ENCODE measurements around the gene ARHGAP1. TPM values are rescaled to one million over a fixed set of nuclear protein-coding genes. Genes with fewer than 3 reads are reported as not detected.
A peak's percentile ranks its signal among the peaks of the same experiment; 100 is the strongest.

The ARHGAP1 gene
- total and polyA plus RNA-seq, 9 of the 15 experiments (the other 6 are each of a cell fraction or from before 2014, with no cell fraction given): 3.6 to 30.4 (median 8.2) TPM

- TF ChIP-seq ZNF12 (CRISPR knock-in tag; IDR thresholded peaks at IDR 0.05): no peak
- TF ChIP-seq GATAD2A (IDR thresholded peaks at IDR 0.05): no peak
- no peak for TF ChIP-seq DNMT1 (IDR thresholded peaks at IDR 0.05)
- TF ChIP-seq NFIC (IDR thresholded peaks at IDR 0.05): no peak
- TF ChIP-seq HNRNPH1 (optimal IDR thresholded peaks at IDR 0.05; ENCODE audit: low read depth, low read length): no peak
- TF ChIP-seq ETV5 (CRISPR knock-in tag; IDR thresholded peaks at IDR 0.05; ENCODE audit: low read depth): no peak
- TF ChIP-seq IRF2 (CRISPR knock-in tag; IDR thresholded peaks at IDR 0.05): no peak
- no peak for TF ChIP-seq CHCHD3 (CRISPR knock-in tag; IDR thresholded peaks at IDR 0.05)
These were observed 56.9 kb downstream of the ARHGAP1 start (continued) for GRCh38 chr11:46643531-46643930.

GRCh38 chr11:46642627-46643335, 57.6 kb downstream of the ARHGAP1 start:
- in situ Hi-C loops (cut with MboI): no loop called here
- H3K9ac ChIP-seq (ENCODE audit: insufficient read depth in 1 of 2, low read depth in 2 of 2, low read length in 2 of 2): no peak overlapping the region
- intact Hi-C loops (cut with micrococcal nuclease): no loop called here
- H3K4me2 ChIP-seq (ENCODE audit: insufficient read depth, low read length): no peak overlapping the region
- no peaks in the 10 kb centered on the region for H3K27me3 ChIP-seq (ENCODE audit: control insufficient read depth in 2 of 2, insufficient read depth in 2 of 2, low read length in 2 of 2)
- ChIA-PET CTCF (ENCODE audit: low intra/inter-chr PET ratio) (no interaction called here), POLR2A (interaction anchor here (0.6 to 2.2 kb wide), 8 partner anchors 9 to 162 kb away, joined by 3 to 8 read pairs (median 3); partner anchors contain the start of gene AMBRA1)
- H3K9me1 ChIP-seq (ENCODE audit: control insufficient read depth, insufficient read depth, low read length): no peaks in the 10 kb centered on the region
- peaks cover 39% of the 10 kb centered on the region for H3K36me3 ChIP-seq (ENCODE audit: control insufficient read depth, insufficient read depth, low read length)
- no peak overlapping the region for H3K4me3 ChIP-seq
- H3K79me2 ChIP-seq (ENCODE audit: control insufficient read depth, insufficient read depth, low read length): peaks cover 4% of the 10 kb centered on the region; the same call in 1 of the 3 replicates
- no TSS peak for BruUV-seq (replicated peaks)
- FAIRE-seq (peak; percentile 66), DNase-seq (ENCODE audit: extremely low read depth in 1 of 4, low spot score in 3 of 4) (peak in 3 of 4 experiments; percentile 61 to 64 (median 62)), ATAC-seq (peak; percentile 53)
- H2AFZ ChIP-seq (ENCODE audit: low read depth, low read length): no peak overlapping the region
- no peaks in the 10 kb centered on the region for H4K20me1 ChIP-seq (replicated peaks; ENCODE audit: control insufficient read depth, insufficient read depth, low read length)
- TF ChIP-seq RBM25 (IDR thresholded peaks at IDR 0.05; ENCODE audit: low read depth, low read length, severe bottlenecking) (peak; percentile 23), SAFB2 (IDR thresholded peaks at IDR 0.05; ENCODE audit: borderline replicate concordance, low read depth, low read length, severe bottlenecking) (no peak), SRSF3 (IDR thresholded peaks at IDR 0.05; ENCODE audit: insufficient read depth, low read length) (no peak), NFYB (IDR thresholded peaks at IDR 0.05; ENCODE audit: extremely low read depth, insufficient read length) (peak; percentile 40), SMARCA5 (IDR thresholded peaks at IDR 0.05) (no peak), XRCC3 (IDR thresholded peaks at IDR 0.05) (no peak), FOS (IDR thresholded peaks at IDR 0.05; ENCODE audit: extremely low read depth, insufficient read length) (peak; percentile 12), RERE (CRISPR knock-in tag; IDR thresholded peaks at IDR 0.05; ENCODE audit: borderline replicate concordance) (no peak)
- H3K4me1 ChIP-seq (replicated peaks in 1 of 2; ENCODE audit: control insufficient read depth in 2 of 2, insufficient read depth in 2 of 2, low read length in 2 of 2): no peaks in the 10 kb centered on the region
- no peaks in the 10 kb centered on the region for H3K9me3 ChIP-seq (replicated peaks; ENCODE audit: control insufficient read depth, insufficient read depth, low read depth, low read length)
- H3K27ac ChIP-seq (ENCODE audit: extremely low read depth, low read depth, low read length): no peak overlapping the region
- WGBS (ENCODE audit: insufficient coverage, low coverage, missing lambda C conversion rate): 79% methylated on average over 8 of the region's 8 CpGs
